GM12892 (cell line): ENCODE measurements around the gene BAZ1B.

ENCODE experiments used
- DNase-seq: peaks from one replicate; pipeline ENCODE4 v3.0.0; 2011; ENCODE audit not compliant: insufficient read length
- FAIRE-seq: peaks from 2 replicates; lab custom pipeline; 2011; peaks lifted over from hg19 to GRCh38; lab: Jason Lieb, UNC
- POLR2A ChIP-seq: IDR thresholded peaks from 2 replicates; pipeline ENCODE4 v1.6.1; 2011; ENCODE audit warnings: low read depth, low read length, control low read depth
- POLR2AphosphoS5 ChIP-seq: IDR thresholded peaks from 2 replicates; pipeline ENCODE4 v1.6.1; 2011; ENCODE audit warnings: low read depth, low read length, control low read depth
- TAF1 ChIP-seq: IDR thresholded peaks from 2 replicates; pipeline ENCODE4 v1.6.1; 2011; ENCODE audit warnings: low read depth, mild to moderate bottlenecking, control low read depth, low read length, borderline replicate concordance

BAZ1B gene

DNA sequence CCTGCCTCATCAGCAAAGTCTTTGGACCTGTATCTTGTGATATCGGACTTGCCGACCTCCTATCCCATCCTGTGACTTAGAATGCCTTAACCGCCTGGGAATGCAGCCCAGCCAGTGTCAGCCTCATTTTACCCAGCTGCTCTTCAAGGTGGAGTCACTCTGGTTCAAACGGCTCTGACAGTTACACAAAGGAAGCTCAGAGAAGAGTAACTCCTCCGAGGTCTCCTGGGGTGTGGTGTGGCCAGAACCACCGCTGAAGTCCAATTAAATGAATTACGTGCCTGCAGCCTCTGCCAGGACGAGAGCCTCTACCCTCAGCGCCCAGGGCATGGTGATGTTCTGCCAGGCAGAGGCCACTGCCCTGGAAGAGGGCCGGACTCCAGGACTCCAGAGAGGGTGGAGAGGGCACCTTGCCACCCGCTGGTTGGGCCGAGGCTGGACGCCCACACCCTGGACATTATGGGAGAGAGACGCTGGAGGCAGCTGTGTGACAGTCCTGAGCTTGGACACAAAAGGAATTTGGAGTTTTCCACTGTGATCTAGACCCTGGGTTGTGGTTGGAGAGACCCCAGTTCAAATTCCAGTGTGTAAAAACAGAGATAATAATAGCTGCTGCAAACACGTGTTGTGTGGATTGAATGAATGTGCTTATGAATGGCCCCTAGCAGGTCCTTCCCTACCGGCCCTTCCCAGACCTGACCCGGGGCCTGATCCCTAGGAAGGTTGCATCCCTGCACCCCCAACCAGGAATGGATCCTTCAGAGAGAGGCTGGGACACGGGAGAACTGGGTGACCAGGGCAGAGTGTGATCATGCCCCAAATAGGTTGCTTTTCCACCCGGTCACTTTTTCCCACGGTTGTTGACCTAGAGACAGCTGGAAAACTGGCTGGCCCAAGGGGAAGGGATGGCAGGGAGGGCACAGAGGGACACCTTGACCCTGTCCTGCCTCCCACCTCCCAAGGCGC lies 126.3 kb downstream of the BAZ1B start:
- no peak for TF ChIP-seq TAF1
- TF ChIP-seq POLR2A, result no peak
- no peak for TF ChIP-seq POLR2AphosphoS5
- FAIRE-seq (no peak), DNase-seq (no peak)

DNA sequence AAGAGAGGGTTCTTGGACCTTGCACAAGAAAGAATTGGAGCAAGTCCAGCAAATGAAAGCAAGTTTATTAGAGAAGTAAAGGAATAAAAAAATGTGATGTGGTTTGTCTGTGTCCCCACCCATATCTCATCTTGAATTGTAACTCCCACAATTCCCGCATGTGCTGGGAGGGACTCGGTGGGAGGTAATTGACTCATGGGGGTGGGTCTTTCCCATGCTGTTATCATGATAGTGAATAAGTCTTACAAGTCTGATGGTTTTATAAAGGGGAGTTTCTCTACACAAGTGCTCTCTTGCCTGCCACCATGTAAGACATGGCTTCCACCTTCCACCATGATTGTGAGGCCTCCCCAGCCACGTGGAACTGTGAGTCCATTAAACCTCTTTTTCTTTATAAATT lies 127.7 kb downstream of the BAZ1B start:
- TF ChIP-seq TAF1 (no peak), POLR2A (no peak), POLR2AphosphoS5 (no peak)

DNA sequence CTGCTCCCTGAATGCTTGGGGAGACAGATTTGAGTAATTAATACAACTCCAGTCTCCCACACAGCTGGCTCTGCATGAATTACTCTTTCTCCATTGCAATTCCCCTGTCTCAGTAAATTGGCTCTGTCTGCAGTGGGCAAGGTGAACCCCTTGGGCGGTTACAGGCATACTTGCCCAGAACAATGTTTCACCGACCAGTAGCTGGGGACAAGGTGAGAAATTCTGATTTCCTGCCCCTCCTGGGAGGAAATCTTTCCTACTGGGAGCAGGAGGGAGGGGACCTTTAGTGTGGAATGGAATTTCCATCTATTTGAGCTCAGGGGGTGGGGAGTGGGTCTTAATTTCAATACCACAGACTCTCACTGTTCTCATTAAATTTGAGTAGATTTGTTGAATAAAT lies 130.7 kb downstream of the BAZ1B start:
- DNase-seq (no peak), FAIRE-seq (no peak)
- no peak for TF ChIP-seq POLR2A
- TF ChIP-seq POLR2AphosphoS5, result no peak

More for the DNA sequence above, 127.7 kb downstream of the BAZ1B start:
- FAIRE-seq (no peak), DNase-seq (no peak)
